OCI-LY3 (cell line): ENCODE measurements around the gene NEIL3.

Experiments
- CTCF ChIP-seq: fragments of 200-600, 300-600 bp; sonication (generic); IDR thresholded peaks from 2 replicates; pipeline ENCODE4 v1.5.1; 2014; ENCODE audit warnings: antibody characterized with exemption, low read length, low read depth
- EZH2phosphoT487 ChIP-seq: fragments of 200-600 bp; shearing (Covaris generic); IDR thresholded peaks from 2 replicates; pipeline ENCODE4 v1.6.1; 2018; ENCODE audit warnings: antibody characterized with exemption, mixed run types, low read depth

GRCh38 chr4:177264788-177265422 lies 44.8 kb upstream of the NEIL3 start:
- TF ChIP-seq CTCF (no peak), EZH2phosphoT487 (no peak)
